ENCODE results near the gene BICD1.
"Not testable (repeated sequence)": the region's sequence is repeated elsewhere in the genome, so short reads cannot be mapped to it uniquely, and the experiment has no call there.

BICD1 gene

GRCh38 chr12:32273063-32273522 lies 166.4 kb downstream of the BICD1 start:
- no peak overlapping the region for H3K4me3 ChIP-seq (ENCODE audit: low read depth, low read length)
- peak; percentile 46 for DNase-seq (ENCODE audit: low read depth)
- no peak for TF ChIP-seq CTCF (conservative IDR thresholded peaks at IDR 0.05; ENCODE audit: low read depth, low read length)

GRCh38 chr12:32273712-32274111 lies 167.1 kb downstream of the BICD1 start:
- H3K4me3 ChIP-seq (ENCODE audit: low read depth, low read length), result no peak overlapping the region
- no peak for TF ChIP-seq CTCF (conservative IDR thresholded peaks at IDR 0.05; ENCODE audit: low read depth, low read length)
- DNase-seq (ENCODE audit: low read depth), result no peak

DNA sequence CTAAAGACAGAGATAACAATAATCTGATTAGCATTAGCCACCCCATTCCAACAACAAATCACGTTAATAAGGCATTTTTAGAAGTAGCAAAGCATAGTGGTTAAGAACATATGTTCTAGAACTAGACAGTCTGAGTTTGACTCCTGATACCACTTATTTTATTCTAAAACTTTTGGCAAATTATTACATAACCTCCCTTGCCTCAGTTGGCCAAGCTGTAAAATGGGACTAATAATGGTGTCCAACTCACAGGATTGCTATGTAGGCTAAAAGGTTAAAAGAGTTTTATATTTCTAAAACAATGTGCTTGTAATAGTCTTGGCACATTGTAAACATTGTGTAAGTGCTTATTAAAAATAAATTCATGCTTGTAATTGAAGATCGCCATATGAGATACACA lies 168.0 kb downstream of the BICD1 start:
- no peak for TF ChIP-seq CTCF (conservative IDR thresholded peaks at IDR 0.05; ENCODE audit: low read depth, low read length)
- DNase-seq (ENCODE audit: low read depth), result no peak
- H3K4me3 ChIP-seq (ENCODE audit: low read depth, low read length), result no peak overlapping the region

DNA sequence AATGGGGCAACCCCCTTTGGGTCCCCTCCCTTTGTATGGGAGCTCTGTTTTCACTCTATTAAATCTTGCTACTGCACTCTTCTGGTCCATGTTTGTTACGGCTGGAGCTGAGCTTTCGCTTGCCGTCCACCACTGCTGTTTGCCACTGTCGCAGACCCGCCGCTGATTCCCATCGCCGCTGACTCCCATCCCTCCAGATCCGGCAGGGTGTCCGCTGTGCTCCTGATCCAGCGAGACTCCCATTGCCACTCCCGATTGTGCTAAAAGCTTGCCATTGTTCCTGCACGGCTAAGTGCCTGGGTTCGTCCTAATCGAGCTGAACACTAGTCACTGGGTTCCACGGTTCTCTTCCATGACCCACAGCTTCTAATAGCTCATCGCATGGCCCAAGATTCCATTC lies 168.9 kb downstream of the BICD1 start:
- DNase-seq (ENCODE audit: low read depth); H3K4me3 ChIP-seq (ENCODE audit: low read depth, low read length): not testable (repeated sequence)

DNA sequence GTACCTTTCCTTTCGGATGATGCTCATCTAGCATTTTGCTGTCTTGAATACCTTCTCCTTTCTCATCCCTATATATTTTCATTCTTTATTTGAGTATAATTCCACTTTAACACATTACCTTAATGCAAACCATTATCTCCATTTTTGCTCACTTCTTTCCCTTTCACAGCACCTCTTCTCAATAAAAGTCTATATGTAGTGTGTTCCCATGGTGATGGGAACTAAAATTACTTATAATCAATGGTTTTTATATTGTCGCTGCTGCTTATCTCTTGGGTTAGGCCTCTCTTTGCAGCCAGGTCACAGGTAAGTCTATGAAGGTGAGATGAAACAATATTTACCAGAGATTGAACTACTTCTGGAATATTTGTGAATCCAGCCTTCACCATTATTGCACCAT lies 171.1 kb downstream of the BICD1 start:
- DNase-seq (ENCODE audit: low read depth), result no peak
- TF ChIP-seq CTCF (conservative IDR thresholded peaks at IDR 0.05; ENCODE audit: low read depth, low read length), result no peak

DNA sequence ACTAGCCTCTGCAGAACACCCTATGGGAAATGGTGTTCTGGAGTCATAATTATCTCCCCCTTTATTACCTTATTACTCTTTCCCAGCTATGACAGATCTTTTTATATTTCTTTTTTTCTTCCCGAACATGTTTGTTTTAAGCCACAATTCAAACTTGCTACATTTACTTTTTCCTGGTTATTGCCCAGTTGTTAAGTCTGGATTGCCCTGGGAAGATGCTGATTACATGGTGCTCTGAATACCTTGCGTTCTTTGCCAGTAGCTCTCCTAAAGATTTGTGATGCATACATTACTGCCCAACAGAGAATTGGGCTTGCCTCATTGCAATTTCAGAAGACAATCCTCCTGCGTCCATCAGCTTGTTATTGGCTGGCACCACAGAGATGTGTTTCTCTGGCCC lies 174.5 kb downstream of the BICD1 start:
- TF ChIP-seq CTCF (conservative IDR thresholded peaks at IDR 0.05; ENCODE audit: low read depth, low read length), result no peak
- DNase-seq (ENCODE audit: low read depth), result no peak
- no peak overlapping the region for H3K4me3 ChIP-seq (ENCODE audit: low read depth, low read length)

More for the DNA sequence above, 171.1 kb downstream of the BICD1 start:
- no peak overlapping the region for H3K4me3 ChIP-seq (ENCODE audit: low read depth, low read length)

- no peak overlapping the region for H3K4me3 ChIP-seq (ENCODE audit: low read depth, low read length)
- DNase-seq (ENCODE audit: low read depth), result no peak
- no peak for TF ChIP-seq CTCF (conservative IDR thresholded peaks at IDR 0.05; ENCODE audit: low read depth, low read length)
Measured at GRCh38 chr12:32284561-32284960, 177.9 kb downstream of the BICD1 start.

DNA sequence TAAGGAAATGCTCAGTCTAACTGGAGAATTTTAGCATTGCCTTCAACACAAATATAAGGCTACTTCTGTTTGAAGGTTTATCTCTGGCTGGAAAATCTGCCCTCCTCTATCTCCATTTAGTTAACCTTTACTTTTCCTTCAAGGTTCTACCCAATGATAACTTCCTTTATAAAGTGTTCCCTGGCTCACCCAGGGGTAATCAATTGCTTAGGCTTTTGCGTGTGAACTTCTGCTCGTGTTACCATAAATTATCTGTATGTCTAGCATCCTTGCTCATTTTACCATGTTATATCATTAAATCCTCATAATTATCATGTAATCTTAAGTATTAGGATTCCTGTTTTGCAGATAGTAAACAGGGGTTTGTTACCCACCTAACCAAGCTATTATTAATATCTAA lies 178.4 kb downstream of the BICD1 start:
- TF ChIP-seq CTCF (conservative IDR thresholded peaks at IDR 0.05; ENCODE audit: low read depth, low read length), result no peak
- no peak overlapping the region for H3K4me3 ChIP-seq (ENCODE audit: low read depth, low read length)
- DNase-seq (ENCODE audit: low read depth), result no peak

Measured in choroid plexus epithelial cell (primary cell).